Tibial nerve (tissue), 4 donors: ENCODE data around the gene SIGLEC6.

Source experiments
- EP300 ChIP-seq, 2 donors: sonication (generic); formaldehyde crosslinking; IDR thresholded peaks; one replicate each; pipeline ENCODE4 v1.6.1; 2017; ENCODE audit warnings: antibody characterized with exemption in 2 of 2, mild to moderate bottlenecking in 1 of 2
- POLR2A ChIP-seq, 2 donors: fragments of 450-650 bp; IDR thresholded peaks; one replicate each; pipeline ENCODE4 v1.6.1; 2017; ENCODE audit warnings: antibody characterized with exemption in 2 of 2, mild to moderate bottlenecking in 2 of 2, moderate library complexity in 2 of 2
- TF ChIP-seq, protein P1 (sequence below), 5 experiments: fragments of 200-600 bp in 3 of 5; fragments of 450-650 bp in 2 of 5; sonication (generic) in 3 of 5; IDR thresholded peaks; one replicate each; pipeline ENCODE4 v1.5.1; 2016 to 2019; ENCODE audit warnings: antibody characterized with exemption in 5 of 5, mild to moderate bottlenecking in 3 of 5, moderate library complexity in 2 of 5

DNA sequence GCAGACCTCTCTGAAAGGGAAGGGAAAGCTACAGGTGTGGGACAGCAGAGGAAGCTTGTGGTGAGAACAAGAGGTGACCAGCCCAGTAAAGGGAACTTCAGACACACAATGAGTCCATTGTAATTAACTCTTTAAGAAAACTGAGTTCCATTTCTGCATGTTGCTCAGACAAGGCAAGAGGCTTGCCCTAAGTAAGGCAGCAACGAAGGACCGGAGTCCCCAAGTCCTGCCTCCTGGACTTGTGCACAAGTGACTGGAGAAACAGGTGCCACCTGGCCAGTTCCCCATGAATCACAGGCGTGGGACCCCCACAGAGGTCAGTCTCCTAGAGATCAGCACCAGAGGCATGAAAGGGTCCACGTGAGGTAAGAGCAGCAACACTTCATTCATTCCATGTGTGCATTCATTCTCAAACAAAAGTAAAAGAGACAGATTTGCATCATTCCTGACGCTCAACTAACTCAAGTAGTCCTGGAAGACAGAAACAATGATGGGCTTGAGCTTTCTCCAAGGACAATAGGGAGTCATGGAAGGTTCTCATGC, 14.7 kb upstream of the SIGLEC6 start:
- TF ChIP-seq, protein P1, sequence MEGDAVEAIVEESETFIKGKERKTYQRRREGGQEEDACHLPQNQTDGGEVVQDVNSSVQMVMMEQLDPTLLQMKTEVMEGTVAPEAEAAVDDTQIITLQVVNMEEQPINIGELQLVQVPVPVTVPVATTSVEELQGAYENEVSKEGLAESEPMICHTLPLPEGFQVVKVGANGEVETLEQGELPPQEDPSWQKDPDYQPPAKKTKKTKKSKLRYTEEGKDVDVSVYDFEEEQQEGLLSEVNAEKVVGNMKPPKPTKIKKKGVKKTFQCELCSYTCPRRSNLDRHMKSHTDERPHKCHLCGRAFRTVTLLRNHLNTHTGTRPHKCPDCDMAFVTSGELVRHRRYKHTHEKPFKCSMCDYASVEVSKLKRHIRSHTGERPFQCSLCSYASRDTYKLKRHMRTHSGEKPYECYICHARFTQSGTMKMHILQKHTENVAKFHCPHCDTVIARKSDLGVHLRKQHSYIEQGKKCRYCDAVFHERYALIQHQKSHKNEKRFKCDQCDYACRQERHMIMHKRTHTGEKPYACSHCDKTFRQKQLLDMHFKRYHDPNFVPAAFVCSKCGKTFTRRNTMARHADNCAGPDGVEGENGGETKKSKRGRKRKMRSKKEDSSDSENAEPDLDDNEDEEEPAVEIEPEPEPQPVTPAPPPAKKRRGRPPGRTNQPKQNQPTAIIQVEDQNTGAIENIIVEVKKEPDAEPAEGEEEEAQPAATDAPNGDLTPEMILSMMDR (IDR thresholded peaks at IDR 0.05): no peak
- no peak for TF ChIP-seq EP300 (IDR thresholded peaks at IDR 0.05)
- no peak for TF ChIP-seq POLR2A (IDR thresholded peaks at IDR 0.05)
